Mesenchymal stem cell (in vitro differentiated cells and primary cell): ENCODE results near the gene FAM13A.
"Not testable (repeated sequence)": the region's sequence is repeated elsewhere in the genome, so short reads cannot be mapped to it uniquely, and the experiment has no call there.

ENCODE experiments used
- DNase-seq: peaks from one replicate; pipeline ENCODE4 v3.0.0-alpha.2; 2013
- H2AFZ ChIP-seq: one replicate; pipeline ENCODE4 v1.6.1; 2013; ENCODE audit warnings: low read depth, mild to moderate bottlenecking, control low read depth, inconsistent platforms, low read length, moderate library complexity
- H2AK5ac ChIP-seq: 2 replicates; pipeline ENCODE4 v1.6.1; 2013; ENCODE audit warnings: low read length, moderate library complexity, mild to moderate bottlenecking, inconsistent platforms; ENCODE audit not compliant: severe bottlenecking
- H2BK120ac ChIP-seq: one replicate; pipeline ENCODE4 v1.6.1; 2013; ENCODE audit warnings: low read depth, mild to moderate bottlenecking, inconsistent platforms, low read length, moderate library complexity
- H2BK12ac ChIP-seq, 2 experiments: one replicate each; pipeline ENCODE4 v1.6.1; 2013; ENCODE audit warnings: inconsistent platforms in 2 of 2, low read length in 2 of 2, mild to moderate bottlenecking in 2 of 2, moderate library complexity in 2 of 2, control low read depth in 1 of 2
- H2BK15ac ChIP-seq: one replicate; pipeline ENCODE4 v1.6.1; 2013; ENCODE audit warnings: mild to moderate bottlenecking, low read depth, inconsistent platforms; ENCODE audit not compliant: poor library complexity, severe bottlenecking
- H2BK5ac ChIP-seq: 2 replicates; pipeline ENCODE4 v1.6.1; 2013; ENCODE audit warnings: low read depth, mild to moderate bottlenecking, low read length, control low read depth, inconsistent platforms; ENCODE audit not compliant: poor library complexity, severe bottlenecking
- H3K14ac ChIP-seq, 2 experiments: one replicate each; pipeline ENCODE4 v1.6.1; 2013; ENCODE audit warnings: inconsistent platforms in 2 of 2, low read length in 2 of 2, control low read depth in 1 of 2, mild to moderate bottlenecking in 1 of 2, moderate library complexity in 1 of 2
- H3K18ac ChIP-seq, 2 experiments: one replicate each; pipeline ENCODE4 v1.6.1; 2013; ENCODE audit warnings: inconsistent platforms in 2 of 2, low read length in 2 of 2, control low read depth in 1 of 2, low read depth in 1 of 2, mild to moderate bottlenecking in 1 of 2
- H3K23ac ChIP-seq, 2 experiments: one replicate each; pipeline ENCODE4 v1.6.1; 2013; ENCODE audit warnings: inconsistent platforms in 2 of 2, low read length in 2 of 2, mild to moderate bottlenecking in 2 of 2, moderate library complexity in 2 of 2, control low read depth in 1 of 2
- H3K27ac ChIP-seq: 2 replicates; pipeline ENCODE4 v1.5.1; 2013; ENCODE audit warnings: mild to moderate bottlenecking, moderate library complexity, low read length, control low read depth, inconsistent platforms; ENCODE audit not compliant: poor library complexity, severe bottlenecking
- H3K27me3 ChIP-seq, 2 experiments: 2 replicates each; pipeline versions ENCODE4 v1.6.1 to v1.7.0; 2013; ENCODE audit warnings: low read length in 2 of 2, mild to moderate bottlenecking in 2 of 2, moderate library complexity in 2 of 2, control low read depth in 1 of 2, inconsistent platforms in 1 of 2; ENCODE audit not compliant: control insufficient read depth in 1 of 2, insufficient read depth in 1 of 2
- H3K36me3 ChIP-seq, 2 experiments: 2 replicates each; pipeline versions ENCODE4 v1.6.1 to v1.7.0; 2013; ENCODE audit warnings: low read length in 2 of 2, control low read depth in 1 of 2, inconsistent platforms in 1 of 2, low read depth in 1 of 2, mild to moderate bottlenecking in 1 of 2; ENCODE audit not compliant: insufficient read depth in 2 of 2, control insufficient read depth in 1 of 2
- H3K4ac ChIP-seq, 2 experiments: one replicate each; pipeline ENCODE4 v1.6.1; 2013; ENCODE audit warnings: inconsistent platforms in 2 of 2, low read length in 2 of 2, mild to moderate bottlenecking in 2 of 2, moderate library complexity in 2 of 2, control low read depth in 1 of 2, low read depth in 1 of 2
- H3K4me1 ChIP-seq: 2 replicates; pipeline ENCODE4 v1.6.1; 2013; ENCODE audit warnings: low read depth, low read length, control low read depth; ENCODE audit not compliant: control insufficient read depth, insufficient read depth
- H3K4me2 ChIP-seq: 2 replicates; pipeline ENCODE4 v1.6.1; 2013; ENCODE audit warnings: low read length, mild to moderate bottlenecking, inconsistent platforms; ENCODE audit not compliant: poor library complexity, severe bottlenecking
- H3K4me3 ChIP-seq, 2 experiments: 2 replicates each; pipeline versions ENCODE4 v1.5.1 to v1.7.0; 2013; ENCODE audit warnings: low read length in 2 of 2, mild to moderate bottlenecking in 2 of 2, control low read depth in 1 of 2, low read depth in 1 of 2; ENCODE audit not compliant: insufficient read depth in 1 of 2
- H3K79me1 ChIP-seq: replicated peaks from 2 replicates; pipeline ENCODE4 v1.6.1; 2013; ENCODE audit warnings: mild to moderate bottlenecking, control low read depth, low read length, inconsistent platforms; ENCODE audit not compliant: poor library complexity, severe bottlenecking
- H3K9ac ChIP-seq: 2 replicates; pipeline ENCODE4 v1.7.0; 2013; ENCODE audit warnings: mild to moderate bottlenecking, low read length, moderate library complexity
- H3K9me3 ChIP-seq: 2 replicates; pipeline ENCODE4 v1.7.0; 2013; ENCODE audit warnings: mild to moderate bottlenecking, low read length; ENCODE audit not compliant: control insufficient read depth
- H4K8ac ChIP-seq: one replicate; pipeline ENCODE4 v1.6.1; 2013; ENCODE audit warnings: inconsistent platforms, mild to moderate bottlenecking, low read length, moderate library complexity
- H4K91ac ChIP-seq: one replicate; pipeline ENCODE4 v1.6.1; 2013; ENCODE audit warnings: mild to moderate bottlenecking, low read length, inconsistent platforms
- WGBS: methylation state at CpG from one replicate; pipeline ENCODE4 v1.1.7; 2013; ENCODE audit warnings: mixed read lengths; 5-methylcytosine and 5-hydroxymethylcytosine counted together

FAM13A gene

GRCh38 chr4:89067417-89067816 lies 10.4 kb upstream of the FAM13A start:
- H3K9ac ChIP-seq = no peak overlapping the region
- no peak overlapping the region for H3K27ac ChIP-seq
- no peak overlapping the region for H3K14ac ChIP-seq
- no peaks in the 10 kb centered on the region for H3K36me3 ChIP-seq
- H3K4me1 ChIP-seq = no peaks in the 10 kb centered on the region
- H3K4ac ChIP-seq = no peak overlapping the region
- DNase-seq = no peak
- no peak overlapping the region for H3K4me3 ChIP-seq
- no peaks in the 10 kb centered on the region for H3K9me3 ChIP-seq
- H3K18ac ChIP-seq = no peak overlapping the region
- H2BK120ac ChIP-seq = no peak overlapping the region
- H2AFZ ChIP-seq = no peak overlapping the region
- no peak overlapping the region for H4K8ac ChIP-seq
- H3K23ac ChIP-seq = no peak overlapping the region
- H3K4me2 ChIP-seq = no peak overlapping the region
- H2AK5ac ChIP-seq = no peak overlapping the region
- no peaks in the 10 kb centered on the region for H3K27me3 ChIP-seq
- H3K79me1 ChIP-seq = no peaks in the 10 kb centered on the region
- H2BK15ac ChIP-seq = no peak overlapping the region
- no peak overlapping the region for H4K91ac ChIP-seq
- H2BK12ac ChIP-seq = no peak overlapping the region
- no peak overlapping the region for H2BK5ac ChIP-seq

- Histone ChIP-seq H4K8ac (no peak overlapping the region), H2AK5ac (no peak overlapping the region), H3K4me3 (no peak overlapping the region), H3K9ac (peak overlapping the region; percentile 65), H3K36me3 (no peaks in the 10 kb centered on the region), H2BK15ac (no peak overlapping the region), H3K9me3 (peaks cover 4% of the 10 kb centered on the region), H3K27ac (peak overlapping the region; percentile 35), H3K27me3 (no peaks in the 10 kb centered on the region), H3K4me1 (no peaks in the 10 kb centered on the region), H2BK12ac (no peak overlapping the region), H4K91ac (no peak overlapping the region), H3K14ac (no peak overlapping the region), H2BK5ac (no peak overlapping the region), H2AFZ (no peak overlapping the region), H3K4ac (no peak overlapping the region), H3K23ac (no peak overlapping the region), H2BK120ac (no peak overlapping the region), H3K79me1 (no peaks in the 10 kb centered on the region), H3K18ac (no peak overlapping the region), H3K4me2 (no peak overlapping the region)
- no peak for DNase-seq
- 100% methylated on average over 3 of the region's 3 CpGs for WGBS
These were observed 7.9 kb upstream of the FAM13A start for GRCh38 chr4:89064848-89065247.

- H2BK120ac ChIP-seq, H4K91ac ChIP-seq, H2AK5ac ChIP-seq, H3K27ac ChIP-seq, H3K4me1 ChIP-seq, H3K79me1 ChIP-seq, H3K18ac ChIP-seq, H3K14ac ChIP-seq, H2BK5ac ChIP-seq, H3K23ac ChIP-seq, H2BK12ac ChIP-seq, H4K8ac ChIP-seq, H3K4ac ChIP-seq, H2AFZ ChIP-seq, H3K9me3 ChIP-seq, H3K4me2 ChIP-seq, H3K27me3 ChIP-seq, DNase-seq, H2BK15ac ChIP-seq, H3K36me3 ChIP-seq: not testable (repeated sequence)
- no CpG with 5 or more reads among the region's 2 CpGs for WGBS
- Histone ChIP-seq H3K9ac (peak overlapping the region; percentile 90), H3K4me3 (peak overlapping the region in 1 of 2 experiments; percentile 82)
These were observed 859 bp upstream of the FAM13A start for GRCh38 chr4:89057844-89058243.

GRCh38 chr4:89056292-89056952 lies 563 bp downstream of the FAM13A start:
- Histone ChIP-seq H2AFZ (no peak overlapping the region), H3K4ac (no peak overlapping the region), H3K36me3 (no peaks in the 10 kb centered on the region), H3K27me3 (no peaks in the 10 kb centered on the region), H3K18ac (peak overlapping the region in 1 of 2 experiments; percentile 29), H2AK5ac (no peak overlapping the region), H3K27ac (peak overlapping the region; percentile 74), H4K8ac (no peak overlapping the region), H3K9me3 (peaks cover 4% of the 10 kb centered on the region), H3K4me3 (peak overlapping the region in 1 of 2 experiments; percentile 82), H3K23ac (no peak overlapping the region), H2BK12ac (no peak overlapping the region), H3K9ac (peak overlapping the region; percentile 90), H3K14ac (no peak overlapping the region), H3K79me1 (peaks cover 5% of the 10 kb centered on the region), H2BK15ac (no peak overlapping the region), H4K91ac (no peak overlapping the region), H2BK5ac (no peak overlapping the region), H2BK120ac (no peak overlapping the region), H3K4me1 (no peaks in the 10 kb centered on the region), H3K4me2 (peak overlapping the region; percentile 71)
- 3% methylated on average over 2 of the region's 2 CpGs for WGBS
- DNase-seq = no peak
